HEK293T (cell line): ENCODE measurements around the gene POLN.

ENCODE experiments used
- CTCF ChIA-PET: fragments of 350-600 bp; formaldehyde crosslinking; extraction: SDS; loops from one replicate; lab custom pipeline; 2021; ENCODE audit warnings: antibody characterized with exemption, inconsistent platforms; lab: Yijun Ruan, JAX
- POLR2A ChIA-PET: fragments of 350-600 bp; formaldehyde crosslinking; extraction: SDS; loops from one replicate; lab custom pipeline; 2020; ENCODE audit warnings: antibody characterized with exemption, inconsistent platforms; lab: Yijun Ruan, JAX
- DNase-seq: peaks from one replicate; pipeline ENCODE4 v3.0.0; 2012; ENCODE audit warnings: mixed read lengths; ENCODE audit errors: extremely low spot score
- ARNT ChIP-seq: fragments of 450-650 bp; IDR thresholded peaks from 2 replicates; pipeline ENCODE4 v1.6.1; 2017; ENCODE audit warnings: mild to moderate bottlenecking
- BHLHE40 ChIP-seq: fragments of 450-650 bp; IDR thresholded peaks from 2 replicates; pipeline ENCODE4 v1.6.1; 2016; ENCODE audit warnings: mild to moderate bottlenecking, moderate library complexity, borderline replicate concordance
- CTBP1 ChIP-seq: fragments of 450-650 bp; IDR thresholded peaks from 2 replicates; pipeline ENCODE4 v1.6.1; 2016; ENCODE audit warnings: borderline replicate concordance
- ELF4 ChIP-seq: fragments of 450-650 bp; IDR thresholded peaks from 2 replicates; pipeline ENCODE4 v1.6.1; 2017; ENCODE audit warnings: antibody characterized with exemption
- FOXA1 ChIP-seq: fragments of 450-650 bp; IDR thresholded peaks from 2 replicates; pipeline ENCODE4 v1.6.1; 2016; ENCODE audit warnings: mild to moderate bottlenecking
- FOXK2 ChIP-seq: fragments of 450-650 bp; IDR thresholded peaks from 2 replicates; pipeline ENCODE4 v1.6.1; 2016; ENCODE audit warnings: mild to moderate bottlenecking
- FOXM1 ChIP-seq: fragments of 450-650 bp; IDR thresholded peaks from 2 replicates; pipeline ENCODE4 v1.6.1; 2017; ENCODE audit warnings: mild to moderate bottlenecking, borderline replicate concordance
- HDGF ChIP-seq: fragments of 450-650 bp; IDR thresholded peaks from 2 replicates; pipeline ENCODE4 v1.6.1; 2017; ENCODE audit warnings: antibody characterized with exemption, borderline replicate concordance
- L3MBTL2 ChIP-seq: fragments of 450-650 bp; conservative IDR thresholded peaks from 2 replicates; pipeline ENCODE4 v1.6.1; 2016; ENCODE audit warnings: mild to moderate bottlenecking
- LEF1 ChIP-seq: fragments of 450-650 bp; IDR thresholded peaks from 2 replicates; pipeline ENCODE4 v1.6.1; 2017; ENCODE audit warnings: mild to moderate bottlenecking, borderline replicate concordance
- NFRKB ChIP-seq: fragments of 450-650 bp; IDR thresholded peaks from 2 replicates; pipeline ENCODE4 v1.6.1; 2016; ENCODE audit warnings: mild to moderate bottlenecking, moderate library complexity
- PKNOX1 ChIP-seq: fragments of 450-650 bp; IDR thresholded peaks from 2 replicates; pipeline ENCODE4 v1.6.1; 2016
- SP1 ChIP-seq: fragments of 450-650 bp; IDR thresholded peaks from 2 replicates; pipeline ENCODE4 v1.6.1; 2017
- SUZ12 ChIP-seq: fragments of 450-650 bp; IDR thresholded peaks from 2 replicates; pipeline ENCODE4 v1.6.1; 2016; ENCODE audit warnings: mild to moderate bottlenecking
- TARDBP ChIP-seq: fragments of 450-650 bp; IDR thresholded peaks from 2 replicates; pipeline ENCODE4 v1.6.1; 2016
- ZNF384 ChIP-seq: fragments of 450-650 bp; IDR thresholded peaks from 2 replicates; pipeline ENCODE4 v1.6.1; 2016

Gene POLN

GRCh38 chr4:2078584-2078983 lies 163.3 kb downstream of the POLN start:
- no peak for TF ChIP-seq SUZ12
- no peak for TF ChIP-seq ZNF384
- no peak for TF ChIP-seq NFRKB
- TF ChIP-seq ARNT, result no peak
- DNase-seq, result no peak
- ChIA-PET POLR2A (no interaction called here), CTCF (no interaction called here)

GRCh38 chr4:2077537-2078460 lies 164.1 kb downstream of the POLN start:
- POLR2A ChIA-PET, result no interaction called here
- CTCF ChIA-PET, result no interaction called here
- no peak for DNase-seq

GRCh38 chr4:2076908-2077536 lies 164.9 kb downstream of the POLN start:
- ChIA-PET POLR2A (no interaction called here), CTCF (no interaction called here)
- no peak for DNase-seq
- TF ChIP-seq TARDBP (no peak), PKNOX1 (no peak), FOXK2 (no peak), L3MBTL2 (no peak)

More at GRCh38 chr4:2077537-2078460, 164.1 kb downstream of the POLN start:
- TF ChIP-seq PKNOX1, result no peak
- TF ChIP-seq SUZ12, result no peak
- TF ChIP-seq HDGF, result no peak
- TF ChIP-seq FOXA1, result no peak

- TF ChIP-seq BHLHE40, result no peak
- TF ChIP-seq L3MBTL2, result no peak
- no peak for TF ChIP-seq NFRKB
- no peak for TF ChIP-seq ARNT
- no peak for TF ChIP-seq SUZ12
- no peak for TF ChIP-seq FOXA1
- TF ChIP-seq PKNOX1, result no peak
- no peak for TF ChIP-seq TARDBP
- no peak for TF ChIP-seq FOXM1
- TF ChIP-seq SP1, result no peak
- no peak for TF ChIP-seq CTBP1
- no peak for TF ChIP-seq ZNF384
- TF ChIP-seq ELF4, result no peak
- no peak for TF ChIP-seq FOXK2
- CTCF ChIA-PET, result no interaction called here
- POLR2A ChIA-PET, result no interaction called here
- no peak for DNase-seq
These were observed 165.7 kb downstream of the POLN start for GRCh38 chr4:2075987-2076907.

- no peak for DNase-seq
- TF ChIP-seq SUZ12 (no peak), FOXM1 (no peak), CTBP1 (no peak), HDGF (no peak), LEF1 (no peak), ELF4 (no peak), FOXA1 (no peak), FOXK2 (no peak), TARDBP (no peak), PKNOX1 (no peak), NFRKB (no peak), SP1 (no peak), BHLHE40 (no peak)
- POLR2A ChIA-PET, result no interaction called here
- CTCF ChIA-PET, result no interaction called here
These were observed 166.5 kb downstream of the POLN start for GRCh38 chr4:2075171-2075986.
